HepG2 (cell line): ENCODE measurements around the gene CERT1. TPM values are rescaled to one million over a fixed set of nuclear protein-coding genes. Genes with fewer than 3 reads are reported as not detected.
"Not testable (repeated sequence)": the region's sequence is repeated elsewhere in the genome, so short reads cannot be mapped to it uniquely, and the experiment has no call there.

ENCODE experiments used
- ATAC-seq: fragments of 200-7000 bp; cut with Tn5 transposase; 3 replicates; pipeline ENCODE4 v1.9.1; 2020; ENCODE audit warnings: mild to moderate bottlenecking, moderate library complexity
- BruUV-seq: library from RNA; stranded (reverse); fragments of 400-500 nt; replicated peaks from 2 replicates; lab custom pipeline; 2021; lab: Mats Ljungman, UMichigan
- CTCF ChIA-PET: fragments of 300-600 bp; formaldehyde crosslinking; extraction: SDS; loops from one replicate; lab custom pipeline; 2021; ENCODE audit warnings: low total read pairs, inconsistent platforms, low intra/inter-chr PET ratio; lab: Yijun Ruan, JAX
- POLR2A ChIA-PET: fragments of 350-600 bp; sonication (Branson Sonifier 250); formaldehyde crosslinking; loops from one replicate; lab custom pipeline; 2020; ENCODE audit warnings: antibody characterized with exemption, inconsistent platforms; lab: Yijun Ruan, JAX
- DNase-seq: peaks from one replicate; pipeline ENCODE4 v3.0.0-alpha.2; 2015; ENCODE audit warnings: low spot score
- FAIRE-seq: peaks from 3 replicates; lab custom pipeline; 2011; peaks lifted over from hg19 to GRCh38; lab: Jason Lieb, UNC
- H2AFZ ChIP-seq: one replicate; pipeline ENCODE4 v1.6.1; 2011; ENCODE audit warnings: low read length, inconsistent platforms
- H3K27ac ChIP-seq: fragments of 300-600 bp; 3 replicates; pipeline ENCODE4 v1.8.0; 2011; ENCODE audit warnings: mixed run types, mild to moderate bottlenecking, mixed read lengths, low read length, inconsistent platforms; ENCODE audit not compliant: insufficient read depth; ENCODE audit errors: extremely low read length
- H3K27me3 ChIP-seq, 2 experiments: fragments of 200-600 bp in 1 of 2; 2 replicates in 1 of 2; 3 replicates in 1 of 2; pipeline versions ENCODE4 v1.6.0 to v1.8.0; 2011; ENCODE audit warnings: low read length in 2 of 2, mild to moderate bottlenecking in 2 of 2, moderate library complexity in 2 of 2, inconsistent platforms in 1 of 2; ENCODE audit not compliant: insufficient read depth in 2 of 2, control insufficient read depth in 1 of 2
- H3K36me3 ChIP-seq, 2 experiments: fragments of 200-600 bp in 1 of 2; replicated peaks in 1 of 2; 2 replicates in 1 of 2; 3 replicates in 1 of 2; pipeline versions ENCODE4 v1.5.1 to v1.8.0; 2011; ENCODE audit warnings: low read length in 2 of 2, inconsistent platforms in 1 of 2; ENCODE audit not compliant: insufficient read depth in 2 of 2, control insufficient read depth in 1 of 2
- H3K4me1 ChIP-seq: 2 replicates; pipeline ENCODE4 v1.5.1; 2012; ENCODE audit warnings: low read length, inconsistent platforms; ENCODE audit not compliant: insufficient read depth
- H3K4me2 ChIP-seq: 2 replicates; pipeline ENCODE4 v1.6.0; 2011; ENCODE audit warnings: low read depth, low read length, inconsistent platforms
- H3K4me3 ChIP-seq, 3 experiments: fragments of 200-600 bp in 1 of 3; sonication (generic), shearing (Covaris generic) in 1 of 3; replicated peaks in 1 of 3; 2 replicates each; pipeline ENCODE4 v1.5.1; 2011 to 2016; ENCODE audit warnings: low read length in 3 of 3, inconsistent platforms in 2 of 3, low read depth in 2 of 3, mild to moderate bottlenecking in 2 of 3, control low read depth in 1 of 3, mixed read lengths in 1 of 3; ENCODE audit not compliant: insufficient read depth in 1 of 3
- H3K79me2 ChIP-seq: one replicate; pipeline ENCODE4 v1.6.1; 2011; ENCODE audit warnings: low read length, inconsistent platforms; ENCODE audit not compliant: insufficient read depth
- H3K9ac ChIP-seq: 2 replicates; pipeline ENCODE4 v1.6.0; 2011; ENCODE audit warnings: mild to moderate bottlenecking, low read depth, low read length, inconsistent platforms; ENCODE audit not compliant: insufficient read depth
- H3K9me3 ChIP-seq: 2 replicates; pipeline ENCODE4 v1.5.1; 2012; ENCODE audit warnings: mild to moderate bottlenecking, low read length
- H4K20me1 ChIP-seq: 2 replicates; pipeline ENCODE4 v1.6.0; 2011; ENCODE audit warnings: inconsistent platforms, mild to moderate bottlenecking, low read length, moderate library complexity; ENCODE audit not compliant: insufficient read depth
- FOXA1 ChIP-seq, 2 experiments: fragments of 450-650 bp in 1 of 2; sonication (generic) in 1 of 2; formaldehyde crosslinking in 1 of 2; IDR thresholded peaks; 2 replicates each; pipeline versions ENCODE4 v1.4.0 to v1.6.1; 2016 to 2020; ENCODE audit warnings: missing genetic modification reagents in 1 of 2
- HNF4G ChIP-seq, 2 experiments: sonication (generic) in 1 of 2; formaldehyde crosslinking in 1 of 2; IDR thresholded peaks; 2 replicates each; pipeline versions ENCODE4 v1.4.0 to v1.6.1; 2011 to 2020; ENCODE audit warnings: borderline replicate concordance in 2 of 2, low read depth in 2 of 2, mild to moderate bottlenecking in 2 of 2, low read length in 1 of 2, missing genetic modification reagents in 1 of 2, moderate library complexity in 1 of 2
- ZNF720 ChIP-seq: sonication (generic); formaldehyde crosslinking; IDR thresholded peaks from 2 replicates; pipeline ENCODE4 v1.4.0; 2020; ENCODE audit warnings: missing genetic modification reagents
- WGBS: methylation state at CpG from one replicate; pipeline ENCODE4 v1.1.6; 2017; ENCODE audit warnings: low lambda C conversion rate; 5-methylcytosine and 5-hydroxymethylcytosine counted together
- in situ Hi-C: cut with HindIII; loops from 2 replicates; pipeline ENCODE4 v1.10.0; 2017; ENCODE audit warnings: low pct_unique_long_range_greater_than_20kb; ENCODE audit not compliant: extremely low pct_ligation_motif_present
- intact Hi-C: fragments of 100-400 bp; cut with micrococcal nuclease; formaldehyde crosslinking; loops from one replicate; pipeline ENCODE4 v1.10.0; 2022; ENCODE audit not compliant: unreplicated experiment
- polyA plus RNA-seq, 8 experiments: library from polyadenylated mRNA; depleted of rRNA in 3 of 8; stranded (reverse) in 7 of 8; unstranded in 1 of 8; fragments of >200 nt; fragmentation: Illumina TruSeq in 4 of 8; extraction: Trizol in 4 of 8; gene quantifications; 2 replicates each; pipeline versions ENCODE4 v1.2.1 to v1.2.3, GENCODE V29; 2011 to 2016; ENCODE audit warnings: low read depth in 4 of 8, missing spikeins in 1 of 8, mixed read lengths in 1 of 8; ENCODE audit not compliant: insufficient read depth in 1 of 8
- total RNA-seq, 5 experiments: library from RNA; depleted of rRNA; stranded (reverse); fragments of >200 nt; fragmentation: Illumina TruSeq; extraction: Trizol; gene quantifications; 2 replicates each; pipeline ENCODE4 v1.2.3, GENCODE V29; 2016; ENCODE audit warnings: low read depth in 1 of 5
- TF ChIP-seq, protein P1 (sequence below): sonication (generic); formaldehyde crosslinking; IDR thresholded peaks from 2 replicates; pipeline ENCODE4 v1.5.1; 2020; ENCODE audit warnings: missing genetic modification reagents, mild to moderate bottlenecking, borderline replicate concordance

CERT1 gene
- total and polyA plus RNA-seq, 2 of the 13 experiments (the other 11 are each of a cell fraction or from before 2014, with no cell fraction given) = 8.2 to 12.7 TPM

DNA sequence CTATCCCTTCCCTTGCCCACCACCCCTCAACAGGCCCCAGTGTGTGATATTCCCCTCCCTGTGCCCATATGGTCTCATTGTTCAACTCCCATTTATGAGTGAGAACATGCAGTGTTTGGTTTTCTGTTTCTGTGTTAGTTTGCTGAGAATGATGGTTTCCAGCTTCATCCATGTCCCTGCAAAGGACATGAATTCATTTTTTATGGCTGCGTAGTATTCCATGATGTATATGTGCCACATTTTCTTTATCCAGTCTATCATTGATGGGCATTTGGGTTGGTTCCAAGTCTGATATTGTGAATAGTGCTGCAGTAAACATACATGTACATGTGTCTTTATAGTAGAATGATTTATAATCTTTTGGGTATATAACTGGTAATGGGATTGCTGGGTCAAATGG lies 49.2 kb upstream of the CERT1 start:
- H3K9ac ChIP-seq, H3K27me3 ChIP-seq, in situ Hi-C loops, FAIRE-seq, H4K20me1 ChIP-seq, H3K4me2 ChIP-seq, H3K36me3 ChIP-seq, H3K4me1 ChIP-seq, H3K4me3 ChIP-seq, POLR2A ChIA-PET, H2AFZ ChIP-seq, H3K27ac ChIP-seq, H3K79me2 ChIP-seq, CTCF ChIA-PET, DNase-seq, H3K9me3 ChIP-seq, intact Hi-C loops, BruUV-seq, ATAC-seq: not testable (repeated sequence)
- WGBS = 100% methylated on average over 1 of the region's 1 CpG

DNA sequence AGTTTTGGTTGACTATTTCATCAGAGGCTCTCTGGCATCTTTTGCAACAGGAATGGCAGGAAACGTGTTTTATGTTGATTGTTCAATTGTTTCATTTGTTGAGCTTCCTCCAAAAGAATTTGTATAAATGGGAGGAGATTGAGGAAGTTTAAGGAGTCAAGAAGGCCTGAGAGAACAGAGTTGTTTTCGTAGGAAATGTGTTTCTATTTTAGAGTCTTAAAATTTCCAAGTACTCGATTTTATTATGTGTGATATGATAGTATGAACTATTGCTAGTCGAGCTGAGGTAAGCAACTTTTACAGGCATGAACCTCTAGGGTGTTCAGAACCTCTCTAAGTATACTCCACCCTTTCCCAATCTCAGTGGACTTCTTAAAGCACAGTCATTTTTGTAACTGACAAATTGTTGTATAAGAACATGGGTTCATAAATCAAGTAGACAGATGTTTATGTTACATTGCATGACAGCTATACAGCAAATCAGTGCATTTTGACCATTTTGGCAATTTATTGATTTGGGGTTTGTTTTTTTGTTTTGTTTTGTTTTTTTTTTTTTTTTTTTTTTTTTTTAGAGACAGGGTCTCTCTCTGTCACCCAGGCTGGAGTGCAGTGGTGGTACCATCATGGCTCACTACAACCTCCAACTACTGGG lies 47.7 kb upstream of the CERT1 start:
- intact Hi-C loops = no loop called here
- BruUV-seq = no TSS peak
- Histone ChIP-seq H3K27ac (no peak overlapping the region), H3K4me2 (no peak overlapping the region), H3K9ac (no peak overlapping the region), H2AFZ (no peak overlapping the region), H4K20me1 (no peaks in the 10 kb centered on the region), H3K9me3 (no peaks in the 10 kb centered on the region; the same call in 1 of the 2 replicates), H3K27me3 (no peaks in the 10 kb centered on the region), H3K4me1 (no peaks in the 10 kb centered on the region), H3K79me2 (no peaks in the 10 kb centered on the region), H3K36me3 (peaks cover 1 to 11% of the 10 kb centered on the region in 2 experiments; a peak in 2 of 5 replicates), H3K4me3 (no peak overlapping the region)
- 90% methylated on average over 4 of the region's 4 CpGs for WGBS
- DNase-seq (no peak), ATAC-seq (no peak), FAIRE-seq (no peak)
- ChIA-PET CTCF (no interaction called here), POLR2A (no interaction called here)
- in situ Hi-C loops = no loop called here
- TF ChIP-seq ZNF720 (CRISPR knock-in tag) = no peak
- TF ChIP-seq FOXA1 (IDR thresholded peaks at IDR 0.05) = no peak
- TF ChIP-seq FOXA1 (CRISPR knock-in tag; IDR thresholded peaks at IDR 0.05) = no peak
- TF ChIP-seq, protein P1, sequence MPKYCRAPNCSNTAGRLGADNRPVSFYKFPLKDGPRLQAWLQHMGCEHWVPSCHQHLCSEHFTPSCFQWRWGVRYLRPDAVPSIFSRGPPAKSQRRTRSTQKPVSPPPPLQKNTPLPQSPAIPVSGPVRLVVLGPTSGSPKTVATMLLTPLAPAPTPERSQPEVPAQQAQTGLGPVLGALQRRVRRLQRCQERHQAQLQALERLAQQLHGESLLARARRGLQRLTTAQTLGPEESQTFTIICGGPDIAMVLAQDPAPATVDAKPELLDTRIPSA = no peak
- no peak for TF ChIP-seq HNF4G (IDR thresholded peaks at IDR 0.05; ENCODE audit: borderline replicate concordance, low read depth, low read length)
- TF ChIP-seq HNF4G (CRISPR knock-in tag; IDR thresholded peaks at IDR 0.05; ENCODE audit: borderline replicate concordance, low read depth) = no peak
